HG02884 (cell line): ENCODE results near the gene SUCNR1.

Source experiments
- ATAC-seq: cut with Tn5 transposase; IDR thresholded peaks from one replicate; pipeline ENCODE4 v1.9.1; 2021; ENCODE audit warnings: mild to moderate bottlenecking, moderate library complexity; ENCODE audit not compliant: unreplicated experiment

Gene SUCNR1

DNA sequence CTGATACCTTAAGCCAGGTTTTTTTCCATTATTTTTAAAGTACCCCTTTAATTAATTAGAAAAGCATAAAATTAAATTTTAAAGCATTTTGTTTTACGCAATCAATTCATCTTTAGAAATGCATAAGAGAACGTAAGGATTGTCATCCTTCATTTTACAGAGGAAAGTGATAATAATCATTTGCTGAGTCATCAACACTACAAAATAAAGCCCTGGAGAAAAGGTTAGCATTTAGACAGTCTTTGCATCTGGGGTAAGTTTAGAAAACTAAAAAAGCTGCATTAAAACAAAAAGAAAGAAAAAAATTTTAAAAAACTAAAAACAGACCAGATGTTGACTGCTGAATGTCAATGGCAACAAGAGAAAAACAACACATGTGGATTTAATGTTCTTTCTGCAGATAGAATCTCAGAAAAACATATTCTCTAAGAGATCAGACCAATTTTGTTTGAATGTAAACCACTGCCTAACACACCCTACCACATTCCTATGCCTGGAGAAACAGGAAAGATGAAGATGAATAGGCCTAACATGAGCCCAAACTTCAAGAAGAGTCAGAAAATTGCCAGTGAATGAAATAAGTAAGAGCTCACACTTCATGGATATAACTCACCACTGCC lies 59.9 kb downstream of the SUCNR1 start:
- ATAC-seq: no peak
